GM19438 (cell line): ENCODE results near the gene TROAP.
"Not testable (repeated sequence)": the region's sequence is repeated elsewhere in the genome, so short reads cannot be mapped to it uniquely, and the experiment has no call there.

ENCODE experiments used
- ATAC-seq: cut with Tn5 transposase; IDR thresholded peaks from one replicate; pipeline ENCODE4 v1.9.1; 2021; ENCODE audit warnings: low read depth; ENCODE audit not compliant: unreplicated experiment

TROAP gene, protein sequence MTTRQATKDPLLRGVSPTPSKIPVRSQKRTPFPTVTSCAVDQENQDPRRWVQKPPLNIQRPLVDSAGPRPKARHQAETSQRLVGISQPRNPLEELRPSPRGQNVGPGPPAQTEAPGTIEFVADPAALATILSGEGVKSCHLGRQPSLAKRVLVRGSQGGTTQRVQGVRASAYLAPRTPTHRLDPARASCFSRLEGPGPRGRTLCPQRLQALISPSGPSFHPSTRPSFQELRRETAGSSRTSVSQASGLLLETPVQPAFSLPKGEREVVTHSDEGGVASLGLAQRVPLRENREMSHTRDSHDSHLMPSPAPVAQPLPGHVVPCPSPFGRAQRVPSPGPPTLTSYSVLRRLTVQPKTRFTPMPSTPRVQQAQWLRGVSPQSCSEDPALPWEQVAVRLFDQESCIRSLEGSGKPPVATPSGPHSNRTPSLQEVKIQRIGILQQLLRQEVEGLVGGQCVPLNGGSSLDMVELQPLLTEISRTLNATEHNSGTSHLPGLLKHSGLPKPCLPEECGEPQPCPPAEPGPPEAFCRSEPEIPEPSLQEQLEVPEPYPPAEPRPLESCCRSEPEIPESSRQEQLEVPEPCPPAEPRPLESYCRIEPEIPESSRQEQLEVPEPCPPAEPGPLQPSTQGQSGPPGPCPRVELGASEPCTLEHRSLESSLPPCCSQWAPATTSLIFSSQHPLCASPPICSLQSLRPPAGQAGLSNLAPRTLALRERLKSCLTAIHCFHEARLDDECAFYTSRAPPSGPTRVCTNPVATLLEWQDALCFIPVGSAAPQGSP

DNA sequence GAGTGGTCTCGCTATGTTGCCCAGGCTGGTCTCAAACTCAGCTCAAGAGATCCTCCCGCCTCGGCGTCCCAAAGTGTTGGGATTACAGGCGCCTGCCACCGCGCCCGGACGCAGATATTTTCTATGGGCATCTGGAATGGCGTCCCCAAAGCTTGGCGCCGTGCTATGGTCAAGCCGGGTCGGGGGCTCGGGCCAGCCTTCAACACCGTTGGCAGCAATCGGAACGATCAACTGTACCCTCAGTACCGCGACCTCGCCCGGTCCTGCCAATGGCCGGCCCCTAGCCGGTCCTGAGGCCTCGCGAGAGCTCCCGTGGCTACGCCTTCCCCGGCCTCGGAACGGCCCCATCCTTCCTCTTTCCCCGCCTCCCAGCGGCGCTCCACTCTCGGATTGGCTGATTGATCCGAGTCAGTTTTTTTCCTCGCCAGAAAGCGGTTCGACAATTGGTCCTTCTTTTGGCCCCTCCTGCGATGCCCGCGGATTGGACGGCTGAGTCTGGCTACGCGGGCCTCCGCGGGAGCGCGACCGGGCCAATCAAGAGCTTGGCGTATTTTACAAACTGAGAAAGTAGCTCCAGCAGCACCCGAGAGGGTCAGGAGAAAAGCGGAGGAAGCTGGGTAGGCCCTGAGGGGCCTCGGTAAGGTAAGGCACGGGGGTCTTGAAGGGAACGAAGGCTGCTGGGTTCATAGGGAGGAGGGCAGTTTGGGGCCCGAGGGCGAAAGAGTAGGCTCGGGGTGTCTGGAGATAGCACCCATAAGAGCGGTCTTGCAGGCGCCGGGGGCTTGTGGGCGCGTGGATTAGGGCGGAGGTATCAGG is at the start of gene TROAP:
Gene TROAP, plus strand, starts transcription at position 548 of the 816 bp plus-strand sequence. CDS start 354 bp downstream, outside the sequence.
- ATAC-seq = peak; percentile 98

DNA sequence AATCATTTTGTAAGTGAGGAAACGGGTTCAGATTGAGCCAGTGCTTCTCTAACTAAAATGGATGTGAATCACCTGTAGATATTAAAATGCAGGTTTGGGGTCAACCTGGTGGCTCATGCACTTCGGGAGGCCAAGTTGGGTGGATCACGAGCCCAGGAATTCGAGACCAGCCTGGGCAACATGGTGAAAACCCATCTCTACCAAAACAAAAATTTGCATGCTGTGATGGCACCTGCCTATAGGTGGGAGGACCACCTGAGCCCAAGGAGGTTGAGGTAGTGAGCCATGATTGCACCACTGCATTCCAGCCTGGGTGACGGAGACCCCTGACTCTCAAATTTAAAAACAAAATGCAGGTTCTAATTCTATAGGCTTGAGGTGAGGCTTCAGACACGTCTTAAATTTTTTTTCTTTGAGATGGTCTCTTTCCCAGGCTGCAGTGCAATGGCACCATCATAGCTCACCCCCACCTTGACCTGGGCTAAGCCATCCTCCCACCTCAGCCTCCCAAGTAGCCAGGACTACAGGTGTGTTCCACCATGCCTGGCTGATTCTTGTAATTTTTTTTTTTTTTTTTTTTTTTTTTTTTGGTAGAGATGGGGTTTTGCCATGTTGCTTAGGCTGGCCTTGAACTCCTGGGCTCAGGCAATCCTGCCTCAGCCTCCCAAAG is 49.2 kb upstream of the TROAP start:
- ATAC-seq = no peak

DNA sequence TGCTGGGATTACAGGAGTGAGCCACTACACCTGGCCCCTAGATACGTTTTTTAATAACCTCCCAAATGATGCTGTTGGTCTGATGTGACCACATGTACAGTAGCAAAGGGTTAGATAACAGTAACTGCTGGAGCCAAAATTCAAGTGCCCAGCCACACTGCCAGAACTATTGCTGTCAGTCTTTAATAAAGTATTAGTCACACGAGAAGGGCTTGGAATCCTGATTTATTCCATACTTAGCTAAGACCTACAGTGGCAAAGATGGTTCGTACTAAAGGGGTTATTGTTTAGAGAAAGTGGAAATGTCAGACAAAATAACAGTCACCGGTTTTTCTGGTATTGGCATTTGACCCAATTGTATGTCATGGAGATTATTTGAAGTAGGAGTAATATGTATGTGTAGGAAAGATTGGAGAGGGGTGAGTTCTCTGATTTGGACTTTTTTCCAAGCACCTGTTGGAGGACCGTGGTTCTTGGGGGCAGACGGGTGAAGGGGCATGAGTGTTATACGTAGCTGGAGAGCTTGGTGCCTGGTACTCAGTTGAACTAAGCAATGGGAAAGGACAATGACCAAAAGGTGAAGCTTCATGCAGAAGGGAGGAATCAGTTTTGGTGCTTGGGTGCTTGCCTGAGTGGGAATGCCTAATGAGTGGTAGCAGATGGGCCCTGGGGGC is 48.5 kb upstream of the TROAP start:
- no peak for ATAC-seq

DNA sequence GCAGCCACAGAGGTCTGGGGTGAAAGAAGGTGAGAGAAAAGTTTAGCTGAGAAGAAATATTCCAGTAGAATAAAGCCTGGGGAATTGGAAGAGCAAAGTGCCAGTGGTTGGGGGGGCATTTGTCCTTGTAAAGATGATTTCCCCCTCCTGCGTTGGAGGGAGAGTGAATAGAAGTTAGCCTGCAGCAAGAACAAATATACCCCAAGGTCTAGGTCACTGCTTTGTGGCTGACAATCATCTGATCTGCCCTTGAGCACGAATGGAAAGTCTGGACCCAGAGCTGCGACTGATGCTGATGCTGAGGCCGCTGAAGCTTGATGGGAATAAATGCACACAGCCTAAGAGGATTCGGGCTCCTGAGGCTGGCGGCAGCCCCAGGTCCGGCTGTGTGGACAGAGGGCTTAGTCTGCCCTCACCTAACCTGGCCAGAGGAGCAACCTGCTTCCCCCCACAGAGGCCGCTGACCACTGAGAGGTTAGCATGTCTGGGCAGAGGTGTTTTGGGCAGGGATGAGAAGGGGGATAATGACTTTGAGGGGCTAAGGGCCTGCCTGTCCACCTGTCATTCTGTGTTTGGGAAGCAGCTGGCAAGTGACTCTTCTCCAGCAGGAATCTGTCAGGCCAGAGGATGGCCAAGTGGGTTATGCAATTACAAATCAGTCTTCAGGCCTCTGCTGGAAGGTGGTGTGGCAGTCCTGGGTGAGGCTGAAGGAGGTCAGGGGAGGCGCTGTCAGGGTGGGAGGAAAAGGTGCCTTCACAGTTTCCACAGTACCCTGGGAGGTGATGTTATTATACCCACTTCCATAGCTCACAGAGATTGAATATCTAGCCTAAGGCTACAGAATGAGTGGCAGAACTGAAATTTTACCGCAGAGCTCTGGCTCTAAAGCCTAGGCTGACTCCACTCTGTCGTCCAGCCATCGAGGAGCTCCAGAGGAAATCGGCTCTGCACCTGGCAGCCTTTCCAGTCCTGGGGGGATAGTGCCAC is 46.5 kb upstream of the TROAP start:
- ATAC-seq = no peak

DNA sequence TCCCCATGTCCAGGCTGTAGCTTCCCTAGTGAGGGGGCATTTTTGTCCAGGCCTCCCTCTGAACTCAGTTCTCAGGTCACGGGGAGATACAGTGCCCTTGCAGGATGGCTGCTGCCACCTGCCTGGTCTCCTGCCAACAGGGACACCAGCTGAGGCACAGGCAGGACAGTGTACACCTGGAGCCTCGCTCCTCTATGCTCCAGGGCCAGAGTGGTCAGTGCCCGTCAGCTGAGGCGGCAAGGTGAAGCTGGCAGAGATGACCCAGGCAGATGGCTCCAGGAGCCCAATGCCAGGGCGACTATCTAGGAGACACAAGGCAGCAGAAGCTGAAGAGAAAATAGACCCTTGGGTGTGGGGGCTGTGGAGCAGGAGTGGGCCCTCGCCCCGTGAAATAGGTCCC is 45.6 kb upstream of the TROAP start:
- no peak for ATAC-seq

DNA sequence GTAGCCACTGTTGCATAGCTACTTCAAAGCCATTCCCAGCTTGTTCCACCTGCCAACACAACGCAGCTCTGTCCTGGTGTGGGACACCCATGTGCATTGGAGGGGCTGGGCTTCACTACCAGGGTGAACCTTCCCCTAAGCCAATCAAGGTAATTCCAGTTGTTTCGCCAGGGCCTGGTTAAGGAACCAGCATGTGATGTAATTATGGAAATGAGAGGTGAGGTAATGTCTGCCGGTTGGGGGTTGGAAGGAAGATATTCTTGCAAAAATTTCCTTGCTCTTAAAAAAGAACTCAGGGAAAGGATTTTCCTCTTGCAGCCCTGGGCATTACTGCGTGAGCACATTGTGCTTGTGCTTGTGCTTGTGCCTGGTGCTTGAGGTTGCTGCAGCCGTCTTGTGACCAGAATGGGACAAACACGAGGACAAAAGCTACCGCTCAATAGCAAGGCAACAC is 43.3 kb upstream of the TROAP start:
- no peak for ATAC-seq

DNA sequence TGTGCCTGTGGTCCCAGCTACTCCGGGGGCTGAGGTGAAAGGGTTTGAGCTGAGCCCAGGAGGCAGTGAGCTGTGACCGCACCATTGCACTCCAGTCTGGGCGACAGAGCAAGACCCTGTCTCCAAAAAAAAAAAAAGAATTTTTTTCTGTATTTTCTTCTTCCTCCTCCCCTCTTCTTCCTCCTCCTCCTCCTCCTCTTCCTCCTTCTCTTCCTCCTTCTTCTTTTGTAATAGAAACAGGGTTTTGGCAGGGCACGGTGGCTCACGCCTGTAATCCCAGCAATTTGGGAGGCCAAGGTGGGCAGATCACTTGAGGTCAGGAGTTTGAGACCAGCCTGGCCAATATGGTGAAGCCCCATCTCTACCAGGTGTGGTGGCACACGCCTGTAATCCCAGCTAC is 42.5 kb upstream of the TROAP start:
- not testable (repeated sequence) for ATAC-seq

DNA sequence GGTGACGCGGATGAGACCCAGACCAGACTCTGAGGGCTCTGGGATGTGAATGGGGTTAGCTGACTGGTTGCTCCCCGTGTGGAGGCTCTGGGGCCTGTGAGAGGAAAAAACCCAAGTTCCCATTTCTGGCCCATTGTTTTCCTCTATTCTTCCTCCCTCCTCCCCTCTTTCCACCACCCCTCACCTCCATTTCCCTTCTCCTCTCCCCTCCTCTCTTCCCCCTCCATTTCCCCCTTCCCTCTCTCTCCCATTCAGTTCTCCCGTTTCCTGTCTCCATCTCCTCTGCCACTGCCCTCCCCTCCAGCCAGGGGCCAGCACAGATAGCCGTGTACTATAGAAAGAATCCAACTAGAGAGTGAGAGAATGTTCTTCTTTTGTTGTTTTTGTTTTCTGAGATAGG is 40.8 kb upstream of the TROAP start:
- no peak for ATAC-seq

DNA sequence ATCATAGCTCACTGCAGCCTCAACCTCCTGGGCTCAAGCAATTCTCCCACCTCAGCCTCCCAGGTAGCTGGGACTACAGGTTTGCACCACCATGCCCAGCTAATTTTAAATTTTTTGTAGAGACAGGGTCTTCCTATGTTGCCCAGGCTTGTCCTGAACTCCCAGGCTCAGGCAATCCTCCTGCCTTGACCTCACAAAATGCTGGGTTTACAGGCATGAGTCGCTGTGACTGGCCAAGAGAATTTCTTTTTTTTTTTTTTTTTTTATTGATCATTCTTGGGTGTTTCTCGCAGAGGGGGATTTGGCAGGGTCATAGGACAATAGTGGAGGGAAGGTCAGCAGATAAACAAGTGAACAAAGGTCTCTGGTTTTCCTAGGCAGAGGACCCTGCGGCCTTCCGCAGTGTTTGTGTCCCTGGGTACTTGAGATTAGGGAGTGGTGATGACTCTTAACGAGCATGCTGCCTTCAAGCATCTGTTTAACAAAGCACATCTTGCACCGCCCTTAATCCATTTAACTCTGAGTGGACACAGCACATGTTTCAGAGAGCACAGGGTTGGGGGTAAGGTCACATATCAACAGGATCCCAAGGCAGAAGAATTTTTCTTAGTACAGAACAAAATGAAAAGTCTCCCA is 40.2 kb upstream of the TROAP start:
- ATAC-seq = not testable (repeated sequence)

DNA sequence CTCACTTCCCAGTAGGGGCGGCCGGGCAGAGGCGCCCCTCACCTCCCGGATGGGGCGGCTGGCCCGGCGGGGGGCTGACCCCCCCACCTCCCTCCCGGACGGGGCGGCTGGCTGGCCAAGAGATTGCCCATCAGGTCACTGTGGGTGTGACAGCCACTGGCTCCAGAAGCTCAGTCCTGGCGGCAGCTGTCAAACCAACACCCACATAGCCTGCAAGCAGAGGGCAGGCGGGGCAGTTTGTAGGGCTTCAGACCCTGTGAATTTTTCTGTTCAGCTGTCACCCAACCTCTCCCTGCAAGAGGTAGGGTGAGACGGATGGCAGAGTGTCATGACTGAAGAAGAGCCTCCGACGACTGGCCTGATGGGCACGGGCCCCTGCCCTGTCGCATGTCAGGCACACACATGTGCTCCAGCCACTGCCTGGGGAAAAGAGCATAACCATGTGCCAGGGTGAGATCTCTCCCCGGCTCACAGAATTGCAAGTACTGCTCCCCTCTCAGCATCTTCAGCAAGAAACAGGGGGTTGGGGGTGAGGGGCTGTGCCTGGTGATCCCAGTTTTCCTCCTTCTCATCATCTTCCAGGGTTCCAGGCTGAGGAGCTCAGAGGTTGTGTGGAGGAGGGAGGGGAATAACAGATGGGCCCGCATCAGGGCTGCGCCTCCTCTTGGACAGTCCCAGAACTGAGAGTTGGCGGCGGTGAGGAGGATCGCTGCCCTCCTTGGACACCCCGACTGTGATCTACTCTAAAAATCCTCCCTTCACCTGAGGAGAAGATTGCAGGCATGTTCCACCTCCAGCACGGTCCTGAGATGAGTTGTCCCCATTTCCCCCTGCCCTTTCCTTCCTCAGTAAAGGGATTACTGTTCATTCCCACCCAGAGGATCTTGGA is 39.3 kb upstream of the TROAP start:
- ATAC-seq = no peak

DNA sequence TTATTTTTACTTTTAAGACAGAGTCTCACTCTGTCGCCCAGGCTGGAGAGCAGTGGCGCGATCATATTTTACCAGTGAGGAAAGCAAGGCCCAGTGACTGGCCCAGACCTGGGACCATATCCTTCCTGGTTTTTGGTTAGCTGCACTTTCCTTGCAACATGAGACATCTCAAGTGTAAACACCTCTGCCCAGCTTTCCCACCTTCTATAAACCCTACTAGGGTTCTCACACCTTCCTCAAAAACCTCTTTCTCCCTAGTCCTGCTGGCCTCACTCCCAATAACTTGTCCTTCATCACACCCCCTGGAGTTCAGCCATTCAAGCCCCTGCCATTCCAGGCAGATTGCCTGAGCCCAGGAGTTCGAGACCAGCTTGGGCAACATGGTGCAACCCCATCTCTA is 38.4 kb upstream of the TROAP start:
- ATAC-seq = no peak

DNA sequence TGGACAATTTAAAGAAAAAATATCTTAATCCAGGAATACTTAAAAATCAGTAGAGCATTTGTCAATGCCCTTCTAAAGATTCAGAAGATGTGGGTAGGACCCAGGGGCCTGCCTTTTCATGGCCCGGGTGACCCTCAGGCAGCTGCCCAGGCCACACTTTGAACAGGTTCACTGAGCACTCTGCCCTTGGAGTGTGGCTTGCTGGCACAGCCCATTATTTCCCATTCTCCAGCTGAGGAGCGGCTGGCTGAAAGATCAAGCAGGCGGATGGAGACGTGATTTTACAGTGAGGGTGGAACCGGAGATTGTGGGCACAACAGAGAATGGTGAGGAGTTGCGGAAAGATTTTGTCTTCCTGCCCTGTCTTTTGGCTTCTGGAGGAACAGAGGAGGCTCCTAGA is 35.2 kb upstream of the TROAP start:
- no peak for ATAC-seq

DNA sequence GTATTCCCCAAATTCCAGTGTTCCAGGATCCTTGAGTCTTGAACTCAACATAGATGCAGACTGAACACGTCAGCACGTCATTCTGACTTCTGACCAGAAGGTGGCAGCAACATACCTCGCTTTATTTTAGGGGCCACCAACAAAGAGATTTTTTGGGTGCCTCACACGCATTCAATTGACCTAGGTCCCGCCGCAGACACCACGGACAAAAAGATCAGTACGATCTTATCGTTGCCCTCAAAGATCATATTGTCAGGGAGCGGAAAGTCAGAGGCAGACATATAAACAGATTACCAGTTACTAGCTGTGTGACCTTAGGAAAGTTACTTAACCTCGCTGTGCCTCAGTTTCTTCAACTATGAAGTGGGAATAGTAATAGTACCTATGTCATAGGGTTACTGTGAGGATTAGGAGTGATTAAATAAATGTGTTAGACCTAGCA is 34.6 kb upstream of the TROAP start:
- ATAC-seq = no peak

DNA sequence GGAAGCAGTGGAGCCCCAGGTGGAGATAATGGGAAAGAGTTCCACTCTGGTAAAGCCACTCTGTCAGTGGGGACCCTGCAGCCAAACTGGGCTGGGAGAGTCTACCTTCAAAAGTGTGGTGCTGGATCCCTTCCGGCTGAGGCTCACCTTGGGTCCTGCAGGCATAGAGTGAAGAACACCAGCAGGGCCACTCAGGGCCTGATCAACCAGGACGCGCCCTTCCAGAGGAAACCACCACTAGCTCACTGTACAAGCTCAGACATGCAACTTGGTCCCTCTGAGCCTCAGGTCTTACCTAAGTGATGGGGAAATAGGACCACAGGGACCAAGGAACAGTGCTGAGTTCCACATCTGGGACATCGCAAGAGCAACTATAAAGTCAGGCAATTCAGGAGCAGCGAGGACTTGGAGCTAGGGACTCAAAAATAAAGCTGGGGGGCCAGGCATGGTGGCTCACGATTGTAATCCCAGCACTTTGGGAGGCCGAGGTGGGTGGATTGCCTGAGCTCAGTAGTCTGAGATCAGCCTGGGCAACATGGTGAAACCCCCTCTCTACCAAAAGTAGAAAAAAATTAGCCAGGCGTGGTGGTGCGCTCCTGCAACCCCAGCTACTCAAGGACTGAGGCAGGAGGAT is 34.0 kb upstream of the TROAP start:
- no peak for ATAC-seq

DNA sequence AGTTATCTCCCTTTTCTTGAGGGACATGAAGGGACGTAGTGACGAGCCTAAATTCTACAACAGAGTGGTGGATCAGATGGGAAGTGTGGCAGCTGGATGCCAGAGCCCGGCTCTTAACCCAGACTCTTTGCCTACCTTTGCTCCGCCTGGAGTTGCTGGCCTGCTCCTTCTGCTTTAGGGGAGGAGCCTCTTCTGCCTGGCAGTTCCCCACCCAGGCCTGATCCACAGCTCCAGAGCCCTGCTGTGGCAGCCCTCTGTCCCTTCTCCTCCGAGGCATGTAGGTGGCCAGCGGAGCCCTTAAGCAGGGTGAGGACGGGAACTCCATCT is 30.4 kb upstream of the TROAP start:
- no peak for ATAC-seq

DNA sequence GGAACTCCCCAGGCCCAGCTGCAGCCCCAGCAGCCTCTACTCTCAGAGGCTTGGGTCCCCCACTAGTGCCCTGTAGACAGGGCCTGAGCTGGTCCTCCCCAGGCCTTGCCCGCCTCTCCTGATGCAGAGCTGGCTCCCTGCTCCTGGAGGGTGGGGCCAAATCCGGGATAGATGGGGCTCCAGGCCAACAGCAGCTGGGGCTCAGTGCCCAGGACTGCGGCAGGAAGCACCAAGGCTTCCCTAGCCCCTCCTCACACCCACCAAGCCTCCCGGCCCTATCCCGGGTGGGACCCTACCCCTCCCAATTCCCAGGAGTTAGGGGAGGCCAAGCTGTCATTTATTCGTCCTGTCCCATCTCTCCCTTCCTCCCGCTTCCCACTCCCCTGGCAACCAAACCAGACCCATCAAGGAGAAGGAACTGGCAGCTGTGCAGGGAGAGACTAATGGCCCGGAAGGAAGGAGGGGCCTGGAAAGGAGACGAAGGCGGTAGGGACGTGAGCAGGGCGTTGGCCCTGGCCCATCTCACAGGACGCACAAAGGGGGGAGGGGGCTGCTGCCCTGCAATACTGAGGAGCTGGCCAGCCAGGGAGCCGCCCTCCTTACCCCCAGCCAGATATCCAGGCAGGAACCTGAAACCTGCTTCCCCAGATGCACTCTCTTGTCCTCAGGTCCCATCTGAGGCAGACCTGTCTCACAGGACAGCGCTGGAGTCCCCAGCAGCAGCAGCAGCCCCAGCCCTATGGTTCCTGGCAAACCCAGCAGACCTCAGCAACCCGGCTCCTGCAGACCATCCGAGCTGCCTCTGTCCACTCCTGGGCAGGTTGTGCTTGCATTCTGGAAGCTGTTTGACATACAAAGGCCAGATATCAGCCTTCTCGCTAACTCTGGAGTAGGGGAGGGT is 29.7 kb upstream of the TROAP start:
- no peak for ATAC-seq
